ENCODE measurements around the gene OR10C1. TPM values are rescaled to one million over a fixed set of nuclear protein-coding genes. Genes with fewer than 3 reads are reported as not detected.
"Not testable (repeated sequence)": the region's sequence is repeated elsewhere in the genome, so short reads cannot be mapped to it uniquely, and the experiment has no call there.

The OR10C1 gene
- total RNA-seq, 1 experiment from 2014 or later, result not detected

DNA sequence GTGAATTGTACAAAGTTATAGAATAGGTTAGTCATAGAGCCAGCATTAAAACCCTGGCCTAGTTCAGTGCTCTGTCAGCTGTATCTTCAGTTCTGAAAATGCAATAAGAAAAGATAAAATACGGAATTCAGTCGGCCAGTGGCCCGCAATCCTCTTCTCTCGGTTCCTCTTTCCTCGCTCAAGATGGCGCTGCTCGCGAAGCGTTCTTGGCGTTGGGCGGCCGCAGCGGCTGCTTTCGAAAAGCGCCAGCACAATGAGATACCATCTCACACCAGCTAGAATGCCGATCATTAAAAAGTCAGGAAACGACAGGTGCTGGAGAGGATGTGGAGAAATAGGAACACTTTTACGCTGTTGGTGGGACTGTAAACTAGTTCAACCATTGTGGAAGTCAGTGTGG is 2.4 kb upstream of the OR10C1 start:
- not testable (repeated sequence) for H3K79me2 ChIP-seq (ENCODE audit: insufficient read depth, low read length); H3K23ac ChIP-seq (ENCODE audit: insufficient read length, low read depth, low read length); H4K91ac ChIP-seq (ENCODE audit: insufficient read length, low read depth, low read length); H2BK15ac ChIP-seq (ENCODE audit: low read depth, low read length); H3K4me1 Mint-ChIP-seq; H3K27me3 Mint-ChIP-seq (ENCODE audit: low read depth); H2AFZ ChIP-seq (ENCODE audit: low read length); H3K4ac ChIP-seq (ENCODE audit: low read depth, low read length); H3K9me3 Mint-ChIP-seq; H2BK5ac ChIP-seq (ENCODE audit: insufficient read length, low read length); H3K4me3 Mint-ChIP-seq; H2BK12ac ChIP-seq (ENCODE audit: insufficient read length, low read depth, low read length); H3K56ac ChIP-seq (ENCODE audit: insufficient read length, low read depth, low read length); H3K79me1 ChIP-seq (ENCODE audit: insufficient read depth, low read depth, low read length, poor library complexity, severe bottlenecking); H3K14ac ChIP-seq (ENCODE audit: insufficient read depth, low read length); H4K5ac ChIP-seq (ENCODE audit: insufficient read length, low read depth, low read length); H4K8ac ChIP-seq (replicated peaks; ENCODE audit: insufficient read length, low read depth, low read length); H3K9me3 ChIP-seq (ENCODE audit: control insufficient read depth, low read depth, low read length); H3K27ac Mint-ChIP-seq; H2AK5ac ChIP-seq (ENCODE audit: insufficient read length, low read length); H3K4me1 ChIP-seq (ENCODE audit: insufficient read depth, low read length); H3K18ac ChIP-seq (ENCODE audit: insufficient read length, low read depth, low read length); H3K23me2 ChIP-seq (ENCODE audit: insufficient read length, low read depth, low read length, poor library complexity, severe bottlenecking); H4K20me1 ChIP-seq (ENCODE audit: control insufficient read depth, insufficient read depth, insufficient read length); H2BK120ac ChIP-seq (ENCODE audit: low read depth, low read length, poor library complexity, severe bottlenecking); H2BK20ac ChIP-seq (ENCODE audit: low read depth, low read length, poor library complexity, severe bottlenecking); H3T11ph ChIP-seq (ENCODE audit: low read length); H3K27me3 ChIP-seq (ENCODE audit: insufficient read depth, low read length); H3K36me3 Mint-ChIP-seq (ENCODE audit: insufficient read depth in 1 of 3, low read depth in 3 of 3); H3K9ac ChIP-seq (ENCODE audit: extremely low read depth, insufficient read length, low read length); H3K4me2 ChIP-seq (ENCODE audit: insufficient read depth, insufficient read length, low read length); H3K27ac ChIP-seq (ENCODE audit: insufficient read length, low read depth, low read length)
- TF ChIP-seq CTCF (conservative IDR thresholded peaks at IDR 0.05), result peak; percentile 55
- peak; percentile 52 for DNase-seq
- WGBS (ENCODE audit: extremely low coverage, insufficient read length, low lambda C conversion rate), result no CpG with 5 or more reads among the region's 18 CpGs
